ENCODE data around the gene KIAA0232.

The KIAA0232 gene

DNA sequence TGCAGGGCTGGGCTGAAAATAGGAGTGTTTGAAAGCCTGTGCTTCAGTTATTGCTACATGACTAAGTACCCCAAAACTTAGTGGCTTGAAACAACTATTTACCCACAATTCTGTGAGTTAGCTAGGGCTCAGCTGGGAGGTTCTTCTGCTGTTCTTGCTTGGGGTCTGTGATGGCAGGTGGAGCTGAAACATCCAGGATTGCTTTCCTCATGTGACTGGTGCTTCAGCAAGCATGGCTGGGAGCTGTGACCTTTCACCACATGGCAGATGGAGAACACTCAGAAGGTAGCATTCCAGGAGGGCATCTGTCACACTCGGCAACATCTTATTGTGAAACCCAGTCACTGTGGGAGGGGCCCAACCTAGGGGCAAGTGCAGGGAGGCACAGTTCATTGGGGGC is 70.1 kb downstream of the KIAA0232 start:
- DNase-seq, result no peak

DNA sequence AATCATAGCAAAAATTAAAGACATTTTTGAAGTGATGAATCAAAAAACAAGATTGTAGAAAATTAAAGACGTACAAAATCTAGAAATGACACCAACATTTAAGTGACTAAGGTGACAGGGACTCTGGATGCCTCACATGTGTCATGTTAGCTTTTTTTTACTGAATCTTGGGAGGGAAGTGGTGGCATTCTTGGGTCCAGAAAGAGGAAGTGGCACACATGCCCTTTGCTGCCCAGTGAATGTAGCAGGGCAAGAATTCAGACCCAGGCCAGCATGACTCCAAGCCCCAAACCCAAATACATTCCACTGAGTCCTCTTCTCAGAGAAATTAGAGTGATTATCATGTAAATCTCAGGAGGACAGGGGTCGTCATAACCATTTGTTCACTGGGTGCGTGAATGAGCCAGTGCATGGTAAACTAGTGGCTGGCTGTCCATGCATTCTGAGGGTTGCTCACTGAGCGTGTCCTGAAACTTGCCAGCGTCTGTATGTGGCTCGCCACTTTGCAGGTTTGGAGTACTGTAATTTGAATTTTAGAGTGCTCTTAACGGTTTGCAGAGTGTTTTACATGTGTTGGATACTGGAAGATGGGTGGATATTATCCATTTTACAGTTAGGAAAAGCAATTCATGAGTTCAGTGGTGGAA is 71.7 kb downstream of the KIAA0232 start:
- no peak for DNase-seq

DNA sequence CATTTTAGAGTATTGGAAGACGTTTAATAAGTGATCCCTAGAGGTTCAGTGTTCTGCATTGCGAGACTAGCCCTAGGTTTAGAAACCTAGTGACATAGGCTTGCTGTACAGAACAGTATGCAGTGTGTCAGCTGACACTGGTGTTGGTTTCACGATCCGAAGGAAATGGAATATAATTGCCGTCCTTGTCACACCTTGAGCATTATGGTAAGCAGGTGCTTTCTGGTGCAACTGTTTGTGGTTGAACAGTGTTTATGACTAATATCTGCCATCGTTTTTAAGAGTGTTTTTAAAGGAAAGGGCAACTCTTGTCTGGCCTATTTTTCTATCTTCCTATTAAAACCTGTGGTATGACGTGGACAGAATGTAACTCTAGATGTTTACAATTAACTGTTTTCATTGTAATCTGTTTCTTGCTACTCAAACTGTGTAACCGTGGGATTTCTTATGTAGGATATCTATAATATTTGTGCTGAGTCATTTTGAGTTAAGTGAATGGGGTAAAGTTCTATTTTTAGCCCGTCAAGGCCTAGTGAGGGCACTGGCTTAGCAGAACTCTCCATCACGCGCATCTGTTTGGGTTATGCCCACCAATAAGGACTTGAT is 73.3 kb downstream of the KIAA0232 start:
- no peak for DNase-seq

GRCh38 chr4:6856391-6856790 is 73.9 kb downstream of the KIAA0232 start:
- DNase-seq, result no peak

GRCh38 chr4:6857009-6857882 is 74.7 kb downstream of the KIAA0232 start:
- DNase-seq, result no peak

DNA sequence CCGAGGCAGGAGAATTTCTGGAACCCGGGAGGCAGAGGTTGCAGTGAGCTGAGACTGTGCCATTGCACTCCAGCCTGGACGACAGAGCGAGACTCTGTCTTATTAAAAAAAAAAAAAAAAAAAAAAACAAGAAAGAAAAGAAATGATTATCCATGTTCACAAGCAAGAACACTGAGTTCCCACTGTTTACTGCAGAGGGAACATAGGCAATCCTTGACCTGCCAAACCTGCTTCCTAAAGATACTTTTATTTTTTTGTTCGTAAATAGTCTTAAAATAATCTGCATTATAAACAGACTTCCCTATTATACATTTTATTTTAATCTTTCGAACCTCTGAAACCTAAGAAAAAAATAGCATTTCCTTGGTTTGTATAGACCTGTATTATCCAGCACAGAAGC is 76.5 kb downstream of the KIAA0232 start:
- DNase-seq, result no peak

GRCh38 chr4:6859543-6859942 is 77.0 kb downstream of the KIAA0232 start:
- DNase-seq, result no peak

DNA sequence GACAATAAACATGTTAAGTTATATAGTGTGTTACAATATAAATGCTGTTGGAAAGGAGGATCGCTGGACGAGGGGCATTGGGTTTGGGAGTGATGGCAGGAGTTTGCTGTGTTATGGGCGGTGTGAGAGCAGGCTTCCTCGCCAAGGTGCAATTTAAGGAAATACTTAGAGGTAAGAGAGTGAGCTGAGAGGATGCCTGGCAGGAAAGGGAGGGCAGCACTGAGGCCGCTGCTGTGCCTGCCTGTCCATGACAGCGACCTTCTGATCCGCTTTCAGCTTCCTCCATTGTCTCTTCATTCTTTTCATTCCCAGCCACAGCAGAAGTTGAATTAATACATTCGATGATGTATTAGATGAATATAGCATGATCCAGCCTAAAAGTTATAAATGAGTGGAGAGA is 85.9 kb downstream of the KIAA0232 start:
- DNase-seq, result no peak

- no peak for DNase-seq
These were observed 87.4 kb downstream of the KIAA0232 start for GRCh38 chr4:6869944-6870343.

- no peak for DNase-seq
These were observed 90.8 kb downstream of the KIAA0232 start for GRCh38 chr4:6873291-6873690.

DNA sequence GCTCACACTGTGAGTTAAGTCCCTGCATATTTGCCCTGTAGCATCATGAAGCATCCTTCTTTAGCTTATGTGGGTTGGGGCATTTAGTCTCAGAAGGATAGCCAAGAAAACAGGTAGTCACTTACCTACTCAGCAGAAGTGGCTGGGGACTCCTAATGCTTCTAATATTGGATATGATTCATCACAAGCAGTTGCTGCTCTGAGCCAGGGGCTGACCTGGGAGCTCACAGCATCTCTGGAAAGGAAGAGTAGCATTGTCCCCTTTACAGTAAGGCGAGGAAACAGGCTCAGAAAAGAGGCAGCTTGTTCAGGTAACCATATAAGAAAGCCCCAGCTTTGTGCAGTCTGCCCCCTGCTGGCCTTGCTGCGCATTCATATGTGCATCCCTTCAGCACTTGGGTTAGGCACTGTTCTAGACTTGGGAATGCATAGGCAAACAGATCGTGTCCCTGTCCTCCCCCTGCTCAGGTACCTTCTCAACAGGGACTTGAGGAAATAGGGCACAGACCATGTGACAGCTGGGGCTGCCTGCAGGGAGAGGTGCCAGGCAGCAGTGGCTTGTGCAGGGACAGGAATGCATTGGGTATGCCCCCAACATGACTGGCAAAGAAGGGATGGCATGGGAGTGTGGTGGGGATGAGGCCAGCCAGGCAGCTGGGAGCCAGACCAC is 91.4 kb downstream of the KIAA0232 start:
- DNase-seq, result no peak

DNA sequence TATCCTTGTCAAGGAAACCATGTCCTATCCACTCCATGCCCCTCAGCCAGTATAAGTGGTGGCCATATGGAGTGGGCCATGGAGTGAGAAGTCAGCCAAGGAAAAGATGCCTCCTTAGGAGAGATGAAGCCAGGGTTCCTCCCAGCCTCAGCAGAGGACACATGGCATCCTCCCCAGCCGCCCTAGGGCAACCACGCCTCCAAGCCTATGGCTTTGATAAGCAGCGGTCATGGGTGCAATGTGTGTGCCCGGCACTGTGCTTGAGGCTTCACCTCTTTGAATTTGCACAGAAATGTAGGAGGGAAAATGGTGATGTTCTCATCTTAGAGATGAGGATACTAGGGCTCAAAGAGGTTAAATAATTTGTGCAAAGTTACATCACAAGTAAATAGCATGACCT is 92.5 kb downstream of the KIAA0232 start:
- DNase-seq, result no peak

GRCh38 chr4:6875431-6875831 is 92.9 kb downstream of the KIAA0232 start:
- no peak for DNase-seq

DNA sequence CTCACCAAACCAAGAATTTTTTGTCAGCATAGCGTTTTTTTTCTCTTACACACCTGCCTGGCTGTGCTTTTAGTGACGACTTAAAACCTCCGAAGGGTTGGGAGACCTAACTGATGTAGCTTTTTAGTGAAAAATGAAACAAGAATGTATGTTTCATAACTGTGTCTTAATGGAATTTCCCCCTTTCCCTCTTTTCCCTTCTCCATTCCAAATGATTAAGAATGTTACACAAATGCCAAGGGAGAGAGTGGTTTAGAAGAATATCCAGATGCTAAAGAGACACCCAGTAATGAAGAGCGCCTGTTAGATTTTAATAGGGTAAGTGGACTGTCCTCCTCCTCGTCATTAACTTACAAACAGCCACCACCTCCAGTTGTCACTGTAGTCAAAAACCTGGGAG is 93.9 kb downstream of the KIAA0232 start:
- DNase-seq, result no peak

DNA sequence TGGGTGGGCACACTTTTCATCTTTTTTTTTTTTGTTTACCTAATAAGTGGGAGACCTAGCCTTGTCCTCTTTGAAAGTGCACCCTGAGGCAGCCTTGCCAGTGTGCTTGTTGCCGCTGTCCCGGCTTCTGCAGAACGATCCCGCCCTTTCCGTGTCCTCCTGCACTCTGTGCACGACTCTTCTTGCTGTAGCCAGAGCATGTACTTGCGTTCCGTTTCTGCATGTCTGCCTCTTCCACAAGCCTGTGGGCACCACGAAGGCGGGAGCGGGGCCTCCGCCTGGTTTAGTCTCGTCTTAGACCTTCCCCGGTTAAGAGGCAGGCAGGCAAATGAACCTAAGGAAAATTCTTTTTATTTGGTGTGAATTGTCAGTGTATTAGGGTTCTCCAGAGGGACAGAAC is 94.5 kb downstream of the KIAA0232 start:
- DNase-seq, result no peak

GRCh38 chr4:6878451-6879059 is 96.0 kb downstream of the KIAA0232 start:
- DNase-seq, result no peak

GRCh38 chr4:6880691-6881090 is 98.2 kb downstream of the KIAA0232 start:
- DNase-seq, result no peak

DNA sequence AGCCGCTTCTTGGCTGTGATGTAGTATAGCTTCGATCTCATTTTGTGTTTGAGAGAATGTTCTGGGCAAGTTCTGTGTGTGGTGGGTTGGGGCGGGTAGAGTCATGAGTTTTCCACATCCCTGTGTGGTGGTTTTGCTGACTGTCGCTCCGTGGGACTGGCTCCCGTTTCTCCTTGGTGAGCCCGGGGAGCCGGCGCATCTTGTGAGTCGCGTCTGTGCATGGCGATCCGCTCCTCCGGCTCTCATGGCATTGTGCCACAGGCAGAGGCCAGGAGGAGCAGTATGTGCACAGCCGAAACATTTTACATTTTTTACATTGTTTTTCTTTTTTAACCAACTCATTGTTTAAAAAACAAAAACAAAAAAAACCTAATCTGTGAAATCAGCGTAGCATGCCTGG is 99.4 kb downstream of the KIAA0232 start:
- DNase-seq, result no peak

DNA sequence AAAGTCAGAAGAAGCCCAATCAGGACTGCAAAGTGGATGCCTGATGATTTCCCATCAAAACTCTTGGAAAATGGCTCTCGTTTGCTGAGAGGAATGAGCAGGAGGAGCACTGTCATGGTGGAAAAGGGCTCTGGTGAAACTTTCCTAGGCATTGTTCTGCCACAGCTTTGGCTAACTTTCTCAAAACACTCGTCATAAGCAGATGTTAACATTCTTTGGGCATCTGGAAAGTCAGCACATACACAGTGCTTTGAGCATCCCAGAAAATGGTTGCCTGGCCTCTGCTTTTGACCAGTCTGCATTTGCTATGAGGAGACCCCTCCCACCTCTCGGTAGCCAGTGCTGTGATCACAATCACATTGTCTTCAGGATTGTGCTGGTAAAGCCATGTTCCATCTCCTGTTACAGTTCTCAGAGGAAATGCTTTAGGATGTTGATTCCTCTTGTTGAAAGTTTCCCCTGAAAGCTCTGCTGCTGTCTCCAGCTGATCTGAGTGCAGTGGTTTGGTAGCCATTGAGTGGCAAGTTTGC is 101.9 kb downstream of the KIAA0232 start:
- no peak for DNase-seq

GRCh38 chr4:6885953-6886557 is 103.5 kb downstream of the KIAA0232 start:
- DNase-seq, result no peak

- DNase-seq, result no peak
These were observed 104.4 kb downstream of the KIAA0232 start for GRCh38 chr4:6886886-6887285.

DNA sequence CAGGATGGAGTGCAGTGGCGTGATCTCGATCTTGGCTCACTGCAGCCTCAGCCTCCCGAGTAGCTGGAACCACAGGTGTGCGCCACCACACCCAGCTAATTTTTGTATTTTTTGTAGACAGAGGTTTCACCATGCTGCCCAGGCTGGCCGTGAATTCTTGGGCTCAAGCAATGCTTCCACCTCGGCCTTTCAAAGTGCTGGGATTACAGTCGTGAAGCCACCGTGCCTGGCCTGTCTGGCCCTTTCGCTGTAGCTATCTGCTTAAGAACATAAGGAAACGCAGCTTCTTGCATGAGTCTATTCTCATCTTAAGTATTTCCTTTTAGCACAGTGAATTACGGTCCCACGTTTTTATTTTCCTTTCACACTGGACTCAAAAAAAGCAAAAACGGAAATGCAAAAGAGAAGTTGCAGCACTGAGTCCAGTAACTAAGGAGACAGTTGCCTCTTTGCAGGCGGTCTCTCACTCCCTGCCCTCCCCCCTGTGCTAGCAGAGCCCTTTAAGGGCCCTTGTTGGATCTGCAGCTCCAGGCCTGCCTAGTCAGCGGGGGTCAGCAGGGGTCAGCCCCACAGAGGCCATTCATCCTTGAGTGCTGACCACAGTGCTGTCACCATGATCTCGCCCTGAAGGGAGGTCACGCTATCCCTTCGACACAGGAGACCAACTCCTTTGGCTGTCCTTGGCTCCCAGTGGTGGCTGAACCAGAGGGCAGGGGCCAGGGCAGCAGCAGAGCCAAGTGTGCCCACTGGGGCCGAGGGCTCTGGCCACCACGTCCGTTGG is 105.3 kb downstream of the KIAA0232 start:
- DNase-seq, result no peak

All from NCI-H1048 (cell line).